ENCODE measurements around the gene PNKD. TPM values are rescaled to one million over a fixed set of nuclear protein-coding genes. Genes with fewer than 3 reads are reported as not detected.
A peak's percentile ranks its signal among the peaks of the same experiment; 100 is the strongest.

The PNKD gene
- polyA plus RNA-seq, 6 donors from 2014 or later = 99.4 to 143 (median 127) TPM

GRCh38 chr2:218382785-218383184 is 112.5 kb downstream of the PNKD start:
- Mint-ChIP-seq H3K36me3 (no peaks in the 10 kb centered on the region), H3K27ac (no peak overlapping the region), H3K9me3 (no peaks in the 10 kb centered on the region), H3K4me1 (peaks cover 5 to 10% (median 8%) of the 10 kb centered on the region in 3 donors), H3K27me3 (peaks cover 0 to 19% (median 0%) of the 10 kb centered on the region in 3 donors), H3K4me3 (no peak overlapping the region)
- DNase-seq (no peak), ATAC-seq (ENCODE audit: low read depth in 2 of 2) (no peak)

- no peaks in the 10 kb centered on the region for H3K9me3 Mint-ChIP-seq
- DNase-seq (no peak), ATAC-seq (ENCODE audit: low read depth in 2 of 2) (no peak)
- H3K27ac Mint-ChIP-seq = peak overlapping the region in 1 of 6 donors; percentile 72
- H3K27me3 Mint-ChIP-seq = peaks cover 0 to 19% (median 0%) of the 10 kb centered on the region in 3 donors
- H3K36me3 Mint-ChIP-seq = no peaks in the 10 kb centered on the region
- peaks cover 5 to 10% (median 8%) of the 10 kb centered on the region in 3 donors for H3K4me1 Mint-ChIP-seq
- no peak overlapping the region for H3K4me3 Mint-ChIP-seq
These were observed 113.7 kb downstream of the PNKD start for GRCh38 chr2:218383892-218384519.

GRCh38 chr2:218384975-218385374 is 114.7 kb downstream of the PNKD start:
- no peaks in the 10 kb centered on the region for H3K9me3 Mint-ChIP-seq
- DNase-seq (no peak), ATAC-seq (ENCODE audit: low read depth in 2 of 2) (no peak)
- no peak overlapping the region for H3K27ac Mint-ChIP-seq
- peaks cover 5 to 10% (median 8%) of the 10 kb centered on the region in 3 donors for H3K4me1 Mint-ChIP-seq
- H3K36me3 Mint-ChIP-seq = no peaks in the 10 kb centered on the region
- H3K4me3 Mint-ChIP-seq = no peak overlapping the region
- peaks cover 0 to 19% (median 0%) of the 10 kb centered on the region in 3 donors for H3K27me3 Mint-ChIP-seq

GRCh38 chr2:218386505-218387368 is 116.4 kb downstream of the PNKD start:
- Mint-ChIP-seq H3K4me3 (peak overlapping the region in 6 of 8 donors; percentile 20 to 77 (median 70)), H3K27me3 (peaks cover 0 to 15% (median 0%) of the 10 kb centered on the region in 3 donors), H3K27ac (peak overlapping the region in 1 of 6 donors; percentile 55), H3K9me3 (no peaks in the 10 kb centered on the region), H3K36me3 (no peaks in the 10 kb centered on the region), H3K4me1 (peaks cover 5 to 8% (median 7%) of the 10 kb centered on the region in 3 donors)
- ATAC-seq (ENCODE audit: low read depth in 2 of 2) (no peak), DNase-seq (no peak)

- no peak for DNase-seq
- peaks cover 5 to 10% (median 5%) of the 10 kb centered on the region in 3 donors for H3K4me1 Mint-ChIP-seq
These were observed 117.3 kb downstream of the PNKD start for GRCh38 chr2:218387369-218388194.

GRCh38 chr2:218389333-218390150 is 119.2 kb downstream of the PNKD start:
- DNase-seq (no peak), ATAC-seq (ENCODE audit: low read depth in 2 of 2) (no peak)
- H3K36me3 Mint-ChIP-seq = no peaks in the 10 kb centered on the region
- H3K4me3 Mint-ChIP-seq = peak overlapping the region in 2 of 8 donors; percentile 16 to 22
- H3K27ac Mint-ChIP-seq = peak overlapping the region in 2 of 6 donors; percentile 80 to 92
- peaks cover 0 to 11% (median 0%) of the 10 kb centered on the region in 3 donors for H3K27me3 Mint-ChIP-seq
- no peaks in the 10 kb centered on the region for H3K9me3 Mint-ChIP-seq
- peaks cover 16 to 30% (median 23%) of the 10 kb centered on the region in 3 donors for H3K4me1 Mint-ChIP-seq

More at GRCh38 chr2:218387369-218388194, 117.3 kb downstream of the PNKD start:
- no peaks in the 10 kb centered on the region for H3K9me3 Mint-ChIP-seq
- peaks cover 0 to 11% (median 0%) of the 10 kb centered on the region in 3 donors for H3K27me3 Mint-ChIP-seq
- peak; percentile 75 to 78 for ATAC-seq (ENCODE audit: low read depth in 2 of 2)
- H3K27ac Mint-ChIP-seq = peak overlapping the region in 2 of 6 donors; percentile 24 to 55
- H3K36me3 Mint-ChIP-seq = no peaks in the 10 kb centered on the region
- H3K4me3 Mint-ChIP-seq = peak overlapping the region in 7 of 8 donors; percentile 38 to 77 (median 74)

GRCh38 chr2:218391202-218391601 is 120.9 kb downstream of the PNKD start:
- H3K4me3 Mint-ChIP-seq = no peak overlapping the region
- H3K4me1 Mint-ChIP-seq = peaks cover 19 to 43% (median 36%) of the 10 kb centered on the region in 3 donors
- H3K27me3 Mint-ChIP-seq = peaks cover 0 to 11% (median 0%) of the 10 kb centered on the region in 3 donors
- no peaks in the 10 kb centered on the region for H3K36me3 Mint-ChIP-seq
- no peak overlapping the region for H3K27ac Mint-ChIP-seq
- no peak for DNase-seq
- no peak for ATAC-seq (ENCODE audit: low read depth in 2 of 2)
- H3K9me3 Mint-ChIP-seq = no peaks in the 10 kb centered on the region

- Mint-ChIP-seq H3K9me3 (no peaks in the 10 kb centered on the region), H3K4me1 (peaks cover 27 to 49% (median 44%) of the 10 kb centered on the region in 3 donors), H3K36me3 (no peaks in the 10 kb centered on the region), H3K4me3 (no peak overlapping the region), H3K27me3 (no peaks in the 10 kb centered on the region), H3K27ac (peak overlapping the region in 3 of 6 donors; percentile 15 to 54 (median 46))
- ATAC-seq (ENCODE audit: low read depth in 2 of 2) (no peak), DNase-seq (no peak)
These were observed 122.1 kb downstream of the PNKD start for GRCh38 chr2:218392459-218392858.

- no peaks in the 10 kb centered on the region for H3K36me3 Mint-ChIP-seq
- DNase-seq = no peak
- no peaks in the 10 kb centered on the region for H3K27me3 Mint-ChIP-seq
- ATAC-seq (ENCODE audit: low read depth in 2 of 2) = no peak
- H3K4me3 Mint-ChIP-seq = no peak overlapping the region
- H3K9me3 Mint-ChIP-seq = peaks cover 0 to 3% (median 0%) of the 10 kb centered on the region in 7 donors
- peaks cover 32 to 52% (median 49%) of the 10 kb centered on the region in 3 donors for H3K4me1 Mint-ChIP-seq
- peak overlapping the region in 2 of 6 donors; percentile 25 to 46 for H3K27ac Mint-ChIP-seq
These were observed 122.7 kb downstream of the PNKD start for GRCh38 chr2:218392891-218393462.

GRCh38 chr2:218393750-218394290 is 123.5 kb downstream of the PNKD start:
- peaks cover 0 to 3% (median 0%) of the 10 kb centered on the region in 7 donors for H3K9me3 Mint-ChIP-seq
- H3K27ac Mint-ChIP-seq = peak overlapping the region in 2 of 6 donors; percentile 25 to 38
- no peak for DNase-seq
- no peak for ATAC-seq (ENCODE audit: low read depth in 2 of 2)
- H3K27me3 Mint-ChIP-seq = no peaks in the 10 kb centered on the region
- H3K4me3 Mint-ChIP-seq = peak overlapping the region in 3 of 8 donors; percentile 34 to 66 (median 45)
- peaks cover 35 to 54% (median 53%) of the 10 kb centered on the region in 3 donors for H3K4me1 Mint-ChIP-seq
- no peaks in the 10 kb centered on the region for H3K36me3 Mint-ChIP-seq

GRCh38 chr2:218394298-218395089 is 124.2 kb downstream of the PNKD start:
- DNase-seq (no peak), ATAC-seq (ENCODE audit: low read depth in 2 of 2) (no peak)
- Mint-ChIP-seq H3K4me3 (peak overlapping the region in 5 of 8 donors; percentile 32 to 92 (median 45)), H3K4me1 (peaks cover 35 to 54% (median 54%) of the 10 kb centered on the region in 3 donors), H3K9me3 (peaks cover 0 to 3% (median 0%) of the 10 kb centered on the region in 7 donors), H3K27ac (peak overlapping the region in 3 of 6 donors; percentile 18 to 67 (median 38)), H3K27me3 (no peaks in the 10 kb centered on the region), H3K36me3 (no peaks in the 10 kb centered on the region)

All from naive B cell (primary cell).